Activated CD4-positive, alpha-beta memory T cell treated with anti-CD3 and anti-CD28 coated beads for 36 hours (primary cell): ENCODE results near the gene SLC27A2. TPM values are rescaled to one million over a fixed set of nuclear protein-coding genes. Genes with fewer than 3 reads are reported as not detected.
"Not testable (repeated sequence)": the region's sequence is repeated elsewhere in the genome, so short reads cannot be mapped to it uniquely, and the experiment has no call there.

Experiments used
- CTCF ChIA-PET: fragments of 350-600 bp; sonication (Branson Sonifier 250); formaldehyde crosslinking; loops from one replicate; lab custom pipeline; 2021; ENCODE audit warnings: antibody characterized with exemption, inconsistent platforms; lab: Charles Lee
- POLR2A ChIA-PET: fragments of 350-600 bp; sonication (Branson Sonifier 250); formaldehyde crosslinking; loops from one replicate; lab custom pipeline; 2021; ENCODE audit warnings: antibody characterized with exemption; lab: Charles Lee
- DNase-seq: peaks from one replicate; pipeline ENCODE4 v3.0.0-alpha.2; 2020
- H3K27ac Mint-ChIP-seq: one replicate; pipeline ENCODE4 v1.8.0; 2021; ENCODE audit warnings: mixed read lengths
- H3K27me3 Mint-ChIP-seq: one replicate; pipeline ENCODE4 v1.8.0; 2021; ENCODE audit warnings: mixed read lengths
- H3K36me3 Mint-ChIP-seq: one replicate; pipeline ENCODE4 v1.8.0; 2021; ENCODE audit warnings: mixed read lengths
- H3K4me1 Mint-ChIP-seq: one replicate; pipeline ENCODE4 v1.8.0; 2021; ENCODE audit warnings: low read depth, mixed read lengths
- H3K4me3 Mint-ChIP-seq: one replicate; pipeline ENCODE4 v1.8.0; 2021; ENCODE audit warnings: mild to moderate bottlenecking, mixed read lengths
- H3K9me3 Mint-ChIP-seq: one replicate; pipeline ENCODE4 v1.8.0; 2021; ENCODE audit warnings: mixed read lengths
- intact Hi-C: fragments of 100-400 bp; cut with micrococcal nuclease; formaldehyde crosslinking; loops from one replicate; pipeline ENCODE4 v1.15.1; 2023
- total RNA-seq, 2 experiments: library from RNA; stranded (reverse); gene quantifications; one replicate each; pipeline ENCODE4 v1.2.3, GENCODE V29; 2021

SLC27A2 gene
- total RNA-seq, 2 experiments from 2014 or later, result 22.5 to 24.3 TPM

DNA sequence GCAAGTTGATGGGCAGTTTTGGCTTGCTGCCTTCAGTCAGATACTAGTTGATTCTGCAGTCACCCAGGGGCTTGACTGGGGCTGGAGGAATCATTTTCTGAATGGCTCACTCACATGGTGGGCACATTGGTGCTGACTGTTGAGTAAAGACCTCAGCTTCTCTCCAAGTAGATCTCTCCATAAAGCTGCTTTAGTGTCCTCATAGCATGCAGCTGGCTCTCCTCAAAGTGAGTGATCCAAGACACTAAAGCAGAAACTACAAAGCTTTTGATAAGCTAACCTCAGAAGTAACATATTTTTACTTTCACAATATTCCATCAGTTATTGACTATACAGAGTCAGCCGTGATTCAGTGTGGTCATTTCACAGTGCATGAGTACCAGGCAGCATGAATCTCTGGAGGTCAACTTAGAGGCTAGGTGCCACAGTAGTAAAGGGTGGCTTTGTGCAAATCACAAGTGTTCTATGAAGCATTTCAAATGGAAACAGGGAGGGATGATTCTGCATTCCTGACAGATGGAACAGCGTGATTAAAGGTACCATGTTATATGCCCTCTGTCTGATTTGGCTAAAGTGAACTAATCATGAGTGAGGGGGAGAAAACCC lies 38.6 kb upstream of the SLC27A2 start:
- Mint-ChIP-seq H3K4me3 (no peak overlapping the region), H3K27me3 (peaks cover 3% of the 10 kb centered on the region), H3K4me1 (peaks cover 15% of the 10 kb centered on the region), H3K27ac (no peak overlapping the region), H3K36me3 (no peaks in the 10 kb centered on the region), H3K9me3 (no peaks in the 10 kb centered on the region)
- ChIA-PET POLR2A (no interaction called here), CTCF (interaction anchor here (0.6 to 2.5 kb wide), 3 partner anchors 173 to 204 kb away, joined by 3 to 19 read pairs (median 3); no protein-coding TSS in a partner anchor)
- DNase-seq, result no peak
- intact Hi-C loops, result loop anchor here (5.0 to 10.0 kb wide), 4 partner anchors 171 to 721 kb away; partner anchors contain the start of gene FGF7

DNA sequence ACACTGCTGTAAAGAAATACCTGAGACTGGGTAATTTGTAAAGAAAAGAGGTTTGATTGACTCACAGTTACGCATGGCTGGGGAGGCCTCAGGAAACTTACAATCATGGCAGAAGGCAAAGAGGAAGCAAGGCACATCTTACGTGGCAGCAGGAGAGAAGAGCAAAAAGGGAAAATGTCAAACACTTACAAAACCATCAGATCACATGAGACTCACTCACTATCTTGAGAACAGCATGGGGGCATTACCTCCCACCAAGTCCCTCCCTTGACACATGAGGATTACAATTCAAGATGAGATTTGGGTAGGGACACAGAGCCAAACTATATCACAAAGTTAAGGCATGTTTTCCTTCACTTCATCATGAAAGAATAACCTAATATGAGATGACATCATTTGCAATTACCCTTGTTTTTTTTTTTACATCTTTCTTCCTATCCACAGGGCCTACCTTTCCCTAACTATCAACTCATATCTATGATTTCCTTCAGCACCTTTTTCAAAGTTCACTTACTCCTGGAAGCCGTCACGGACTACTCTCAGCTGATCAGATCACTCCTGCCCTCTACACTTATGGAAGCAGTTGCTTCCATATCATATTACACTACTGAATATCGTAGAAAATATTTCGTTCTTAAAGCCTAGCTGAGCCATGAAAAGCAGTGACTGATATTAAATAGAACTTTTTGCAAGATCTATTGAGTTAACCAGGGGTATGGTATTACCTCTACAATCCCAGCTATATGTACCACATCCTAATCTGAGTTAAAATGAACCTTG lies 37.5 kb upstream of the SLC27A2 start:
- H3K4me3 Mint-ChIP-seq, result no peak overlapping the region
- H3K36me3 Mint-ChIP-seq, result no peaks in the 10 kb centered on the region
- intact Hi-C loops, result loop anchor here (1.0 to 10.0 kb wide), 6 partner anchors 170 to 1282 kb away; partner anchors contain the start of gene FGF7
- no peaks in the 10 kb centered on the region for H3K9me3 Mint-ChIP-seq
- ChIA-PET CTCF (interaction anchor here (0.6 to 2.5 kb wide), 21 partner anchors 10 to 1286 kb away, joined by 3 to 19 read pairs (median 3); partner anchors contain the start of genes FGF7 and SLC27A2), POLR2A (no interaction called here)
- peaks cover 13% of the 10 kb centered on the region for H3K4me1 Mint-ChIP-seq
- DNase-seq, result no peak
- no peak overlapping the region for H3K27ac Mint-ChIP-seq
- H3K27me3 Mint-ChIP-seq, result no peaks in the 10 kb centered on the region

DNA sequence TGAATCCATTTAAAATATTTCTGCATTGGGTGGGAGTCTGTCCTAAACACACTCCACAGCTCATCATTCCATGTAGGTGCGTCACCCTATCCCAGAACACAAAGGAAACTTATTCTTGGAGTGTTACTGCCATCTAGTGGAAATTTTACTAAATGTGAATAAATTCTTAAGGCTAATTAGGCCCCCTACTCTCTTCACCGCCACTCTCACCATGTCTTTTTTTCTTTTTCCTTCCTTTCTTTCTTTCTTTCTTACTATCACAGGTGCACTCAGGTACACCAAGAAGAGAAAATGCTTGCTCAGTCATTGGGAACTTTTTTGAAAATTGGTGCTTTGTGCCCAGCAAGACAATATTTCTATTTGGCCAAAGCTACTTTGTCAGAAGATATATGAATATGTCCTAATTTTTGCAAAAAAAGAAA lies 36.5 kb upstream of the SLC27A2 start:
- Mint-ChIP-seq H3K4me1 (peaks cover 17% of the 10 kb centered on the region), H3K27me3 (no peaks in the 10 kb centered on the region), H3K9me3 (no peaks in the 10 kb centered on the region), H3K36me3 (no peaks in the 10 kb centered on the region), H3K4me3 (no peak overlapping the region), H3K27ac (no peak overlapping the region)
- CTCF ChIA-PET, result interaction anchor here (0.5 to 2.5 kb wide), 27 partner anchors 9 to 1287 kb away, joined by 3 to 19 read pairs (median 3); partner anchors contain the start of genes FGF7 and SLC27A2
- POLR2A ChIA-PET, result no interaction called here
- DNase-seq, result no peak
- intact Hi-C loops, result loop anchor here (1.0 to 10.0 kb wide), 5 partner anchors 169 to 1283 kb away; no protein-coding TSS in a partner anchor

DNA sequence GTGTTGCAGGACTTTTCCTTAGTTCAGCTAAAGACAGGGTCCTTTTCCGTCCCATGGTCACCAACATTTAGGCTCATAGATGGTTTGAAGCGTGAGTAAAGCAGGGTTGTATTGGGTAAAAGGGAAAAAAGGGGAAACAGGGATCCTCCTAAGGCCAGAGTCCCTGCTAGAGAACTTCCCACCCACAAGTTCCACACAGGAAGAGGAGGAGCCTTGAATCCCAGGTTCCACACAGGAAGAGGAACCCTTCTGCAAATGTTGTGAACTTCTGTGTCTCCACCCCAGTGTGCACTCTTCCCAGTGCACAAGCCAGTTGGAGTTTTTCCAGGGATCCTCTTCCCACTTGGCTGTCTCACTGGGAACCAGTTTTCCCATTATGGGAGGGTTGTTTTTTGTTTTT lies 35.4 kb upstream of the SLC27A2 start:
- H3K36me3 Mint-ChIP-seq, result no peaks in the 10 kb centered on the region
- no peak overlapping the region for H3K4me3 Mint-ChIP-seq
- no peak overlapping the region for H3K27ac Mint-ChIP-seq
- H3K4me1 Mint-ChIP-seq, result peaks cover 22% of the 10 kb centered on the region
- intact Hi-C loops, result loop anchor here (10.0 kb wide), 3 partner anchors 168 to 672 kb away; no protein-coding TSS in a partner anchor
- POLR2A ChIA-PET, result no interaction called here
- H3K27me3 Mint-ChIP-seq, result no peaks in the 10 kb centered on the region
- H3K9me3 Mint-ChIP-seq, result no peaks in the 10 kb centered on the region
- CTCF ChIA-PET, result interaction anchor here (0.9 to 2.2 kb wide), 6 partner anchors 12 to 912 kb away, joined by 3 to 11 read pairs (median 3); no protein-coding TSS in a partner anchor
- no peak for DNase-seq

DNA sequence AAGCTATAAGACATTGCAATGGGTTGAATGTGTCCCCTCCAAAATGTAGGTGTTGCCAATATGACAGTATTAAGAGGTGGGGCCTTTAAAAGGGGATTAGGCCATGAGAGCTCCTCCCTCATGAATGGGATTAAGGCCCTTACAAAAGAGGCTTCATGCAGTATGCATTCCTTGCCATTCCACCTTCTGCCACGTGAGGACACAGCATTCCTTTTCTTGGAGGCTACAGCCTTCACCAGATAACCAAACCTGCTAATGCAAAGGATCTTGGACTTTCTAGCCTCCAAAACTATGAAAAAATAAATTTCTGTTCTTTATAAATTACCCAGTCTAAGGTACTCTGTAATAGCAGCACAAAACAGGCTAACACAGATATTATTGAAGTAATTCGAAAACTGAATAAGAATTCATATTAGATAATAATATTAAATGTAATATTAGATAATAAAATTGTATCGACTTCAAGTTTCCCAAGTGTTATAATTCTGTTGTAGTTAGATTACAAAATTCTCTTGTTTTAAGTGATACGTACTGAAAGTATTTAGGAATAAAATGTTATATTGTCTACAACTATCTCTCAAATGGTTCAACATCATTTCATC lies 33.5 kb upstream of the SLC27A2 start:
- H3K9me3 Mint-ChIP-seq, result no peaks in the 10 kb centered on the region
- no peak for DNase-seq
- H3K27me3 Mint-ChIP-seq, result no peaks in the 10 kb centered on the region
- H3K36me3 Mint-ChIP-seq, result no peaks in the 10 kb centered on the region
- no peak overlapping the region for H3K4me3 Mint-ChIP-seq
- POLR2A ChIA-PET, result no interaction called here
- intact Hi-C loops, result loop anchor here (10.0 kb wide), 3 partner anchors 166 to 674 kb away; no protein-coding TSS in a partner anchor
- no peak overlapping the region for H3K27ac Mint-ChIP-seq
- CTCF ChIA-PET, result no interaction called here
- H3K4me1 Mint-ChIP-seq, result peaks cover 22% of the 10 kb centered on the region

DNA sequence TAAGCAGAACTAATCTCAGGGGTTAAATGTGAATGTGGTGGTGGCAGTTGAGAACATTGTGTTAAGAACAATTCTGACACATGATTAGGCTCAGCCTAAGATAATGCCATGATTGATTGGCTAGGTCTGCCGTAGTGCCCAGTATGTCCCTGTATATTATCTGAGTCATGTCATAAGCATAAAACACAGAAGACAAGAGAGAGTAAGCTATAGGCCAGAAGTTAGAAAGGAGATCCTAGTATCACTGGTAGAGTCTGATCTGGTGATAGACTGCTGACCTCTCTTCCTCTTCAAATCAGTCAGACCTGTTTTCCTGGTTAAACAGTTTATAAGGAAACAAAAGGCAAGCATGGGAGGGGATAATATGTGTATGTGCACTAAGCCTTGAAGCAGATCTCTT lies 32.9 kb upstream of the SLC27A2 start:
- POLR2A ChIA-PET, result no interaction called here
- no peak overlapping the region for H3K27ac Mint-ChIP-seq
- CTCF ChIA-PET, result no interaction called here
- H3K27me3 Mint-ChIP-seq, result no peaks in the 10 kb centered on the region
- H3K9me3 Mint-ChIP-seq, result no peaks in the 10 kb centered on the region
- peaks cover 20% of the 10 kb centered on the region for H3K4me1 Mint-ChIP-seq
- DNase-seq, result no peak
- intact Hi-C loops, result loop anchor here (10.0 kb wide), 3 partner anchors 166 to 674 kb away; no protein-coding TSS in a partner anchor
- H3K36me3 Mint-ChIP-seq, result no peaks in the 10 kb centered on the region
- H3K4me3 Mint-ChIP-seq, result no peak overlapping the region

DNA sequence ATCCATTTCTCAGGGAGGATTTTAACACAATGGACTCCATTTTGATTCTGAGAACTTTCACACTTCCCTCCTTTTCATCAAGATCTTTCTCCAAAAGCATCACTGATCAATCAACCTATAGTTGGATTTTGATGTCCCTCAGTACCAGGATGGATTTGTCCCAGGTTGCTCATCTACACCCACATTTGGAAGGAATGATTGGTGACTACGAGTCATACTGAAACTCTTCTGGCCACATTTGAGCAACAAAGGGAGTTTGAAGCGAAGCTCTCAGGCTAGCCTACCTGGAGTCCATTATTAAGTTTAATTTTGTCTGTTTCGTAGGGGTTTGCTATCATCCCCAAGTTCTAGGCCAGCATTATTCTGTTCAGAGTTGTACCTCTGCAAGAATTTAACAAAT lies 31.6 kb upstream of the SLC27A2 start:
- ChIA-PET CTCF (interaction anchor here (0.7 to 2.5 kb wide), 3 partner anchors 42 to 167 kb away, joined by 3 to 11 read pairs (median 4); no protein-coding TSS in a partner anchor), POLR2A (no interaction called here)
- Mint-ChIP-seq H3K9me3 (no peaks in the 10 kb centered on the region), H3K4me3 (no peak overlapping the region), H3K27ac (no peak overlapping the region), H3K36me3 (no peaks in the 10 kb centered on the region), H3K27me3 (no peaks in the 10 kb centered on the region), H3K4me1 (peaks cover 13% of the 10 kb centered on the region)
- intact Hi-C loops, result no loop called here
- DNase-seq, result no peak

DNA sequence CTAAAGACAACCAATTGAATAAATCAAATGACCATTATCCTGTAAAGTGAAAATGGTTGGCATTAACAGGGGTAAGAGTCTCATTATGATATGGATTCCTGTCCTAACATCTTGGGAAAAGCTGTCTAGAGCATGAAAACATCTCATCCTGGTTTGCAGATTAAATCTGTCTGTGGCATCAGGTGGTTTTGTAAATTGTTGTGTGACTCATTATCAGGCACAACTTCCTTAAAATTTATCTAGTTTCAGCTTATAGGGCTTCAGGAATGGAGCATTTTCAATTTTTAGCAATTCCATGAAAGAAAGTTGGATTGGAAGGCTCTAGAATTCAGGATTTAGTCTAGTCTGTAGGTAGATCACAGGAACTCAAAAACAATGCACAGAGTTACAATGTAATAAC lies 31.1 kb upstream of the SLC27A2 start:
- intact Hi-C loops, result no loop called here
- POLR2A ChIA-PET, result no interaction called here
- H3K4me1 Mint-ChIP-seq, result peaks cover 9% of the 10 kb centered on the region
- no peaks in the 10 kb centered on the region for H3K27me3 Mint-ChIP-seq
- no peak for DNase-seq
- no peak overlapping the region for H3K27ac Mint-ChIP-seq
- H3K36me3 Mint-ChIP-seq, result no peaks in the 10 kb centered on the region
- H3K4me3 Mint-ChIP-seq, result no peak overlapping the region
- CTCF ChIA-PET, result interaction anchor here (0.8 to 2.5 kb wide), 4 partner anchors 32 to 167 kb away, joined by 3 to 11 read pairs (median 4); no protein-coding TSS in a partner anchor
- peaks cover 2% of the 10 kb centered on the region for H3K9me3 Mint-ChIP-seq

DNA sequence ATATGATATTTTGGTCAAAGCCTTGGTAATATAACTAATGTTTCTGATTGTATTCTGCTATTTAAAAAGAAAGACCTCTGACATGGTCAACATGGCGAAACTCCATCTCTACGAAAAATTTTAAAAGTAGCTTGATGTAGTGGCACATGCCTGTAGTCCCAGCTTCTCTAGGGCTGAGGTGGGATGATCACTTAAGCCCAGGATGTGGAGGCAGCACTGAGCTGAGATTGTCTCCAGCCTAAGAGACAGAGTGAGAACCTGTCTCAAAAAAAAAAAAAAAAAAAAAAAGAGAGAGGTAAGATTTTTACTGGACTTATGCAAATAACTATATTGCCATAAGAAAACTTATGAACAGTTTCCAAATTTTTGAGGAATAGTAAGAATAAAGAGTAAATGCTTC lies 30.5 kb upstream of the SLC27A2 start:
- ChIA-PET POLR2A (interaction anchor here (0.6 kb wide), 1 partner anchor 646 kb away, joined by 5 read pairs; no protein-coding TSS in a partner anchor), CTCF (interaction anchor here (0.8 to 2.5 kb wide), 4 partner anchors 31 to 166 kb away, joined by 3 to 11 read pairs (median 4); no protein-coding TSS in a partner anchor)
- no peak overlapping the region for H3K27ac Mint-ChIP-seq
- peaks cover 9% of the 10 kb centered on the region for H3K4me1 Mint-ChIP-seq
- no peak overlapping the region for H3K4me3 Mint-ChIP-seq
- peaks cover 4% of the 10 kb centered on the region for H3K36me3 Mint-ChIP-seq
- peaks cover 6% of the 10 kb centered on the region for H3K9me3 Mint-ChIP-seq
- DNase-seq, result no peak
- intact Hi-C loops, result no loop called here
- H3K27me3 Mint-ChIP-seq, result peaks cover 2% of the 10 kb centered on the region

DNA sequence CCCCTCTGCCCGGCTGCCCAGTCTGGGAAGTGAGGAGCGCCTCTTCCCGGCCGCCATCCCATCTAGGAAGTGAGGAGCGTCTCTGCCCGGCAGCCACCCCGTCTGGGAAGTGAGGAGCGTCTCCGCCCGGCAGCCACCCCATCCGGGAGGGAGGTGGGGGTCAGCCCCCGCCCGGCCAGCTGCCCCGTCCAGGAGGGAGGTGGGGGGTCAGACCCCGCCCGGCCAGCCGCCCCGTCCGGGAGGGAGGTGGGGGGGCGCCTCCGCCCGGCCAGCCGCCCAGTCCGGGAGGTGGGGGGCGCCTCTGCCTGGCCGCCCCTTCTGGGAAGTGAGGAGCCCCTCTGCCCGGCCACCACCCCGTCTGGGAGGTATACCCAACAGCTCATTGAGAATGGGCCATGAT lies 23.8 kb upstream of the SLC27A2 start:
- CTCF ChIA-PET, POLR2A ChIA-PET, H3K27ac Mint-ChIP-seq, H3K27me3 Mint-ChIP-seq, H3K36me3 Mint-ChIP-seq, DNase-seq, H3K4me1 Mint-ChIP-seq, H3K4me3 Mint-ChIP-seq, intact Hi-C loops: not testable (repeated sequence)
- peaks cover 19% of the 10 kb centered on the region for H3K9me3 Mint-ChIP-seq

DNA sequence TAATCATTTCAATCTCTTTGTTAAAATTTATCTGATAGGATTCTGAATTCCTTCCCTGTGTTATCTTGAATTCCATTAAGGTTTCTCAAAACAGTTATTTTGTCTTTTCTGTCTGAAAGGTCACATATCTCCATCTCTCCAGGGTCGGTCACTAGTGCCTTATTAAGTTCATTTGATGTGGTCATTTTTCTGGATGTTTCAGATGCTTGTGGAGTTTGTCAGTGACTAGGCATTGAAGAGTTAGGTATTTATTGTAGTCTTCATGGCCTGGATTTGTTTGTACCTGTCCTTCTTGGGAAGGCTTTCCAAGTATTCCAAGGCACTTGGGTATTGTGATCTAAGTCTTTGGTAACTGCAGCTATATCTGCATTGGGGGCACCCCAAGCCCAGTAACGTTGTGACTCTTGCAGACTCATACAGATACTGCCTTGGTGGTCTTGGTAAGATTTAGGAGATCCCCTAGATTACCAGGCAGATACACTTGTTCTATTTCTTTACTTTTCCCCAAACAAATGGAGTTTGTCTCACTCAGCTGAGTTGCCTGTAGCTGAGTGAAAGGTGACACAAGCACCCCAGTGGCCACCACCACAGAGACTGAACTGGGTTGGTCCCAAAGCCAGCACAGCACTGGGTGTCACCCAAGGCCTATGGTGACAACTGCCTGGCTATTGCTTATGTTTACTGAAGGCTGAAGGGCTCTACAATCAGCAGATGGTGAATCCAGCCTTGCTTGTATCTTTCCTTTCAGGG lies 18.9 kb upstream of the SLC27A2 start:
- Mint-ChIP-seq H3K4me3 (no peak overlapping the region), H3K27ac (no peak overlapping the region), H3K27me3 (peaks cover 5% of the 10 kb centered on the region), H3K9me3 (peaks cover 2% of the 10 kb centered on the region), H3K4me1 (peaks cover 13% of the 10 kb centered on the region), H3K36me3 (no peaks in the 10 kb centered on the region)
- no peak for DNase-seq
- ChIA-PET POLR2A (no interaction called here), CTCF (no interaction called here)
- intact Hi-C loops, result no loop called here
